Hippocampal formation (tissue), 2 donors: ENCODE data around the gene ZNRF4.

Experiments
- DNase-seq, 2 donors: peaks; one replicate each; lab custom pipeline; 2025; lab: John Stamatoyannopoulos, UW

The ZNRF4 gene

DNA sequence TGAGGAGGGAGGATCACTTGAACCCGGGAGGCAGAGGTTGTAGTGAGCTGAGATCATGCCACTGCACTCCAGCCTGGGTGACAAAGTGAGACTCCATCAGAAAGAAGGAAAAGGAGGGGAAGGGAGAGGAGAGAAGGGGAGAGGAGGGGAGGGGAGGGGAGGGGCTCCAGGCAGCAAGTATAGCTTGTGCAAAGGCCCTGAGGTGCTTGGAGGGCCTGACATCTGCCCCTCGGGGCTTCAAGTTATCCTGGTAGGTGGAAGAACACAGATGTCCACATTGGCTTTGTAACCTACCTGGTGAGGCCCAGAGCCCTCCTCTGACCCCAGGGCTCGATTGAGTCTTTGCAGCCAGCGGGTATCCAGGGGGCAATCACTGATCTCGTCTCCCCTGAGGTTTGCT, 11.5 kb upstream of the ZNRF4 start:
- DNase-seq: no peak

- no peak for DNase-seq
Measured at GRCh38 chr19:5444431-5444830, 10.8 kb upstream of the ZNRF4 start.

DNA sequence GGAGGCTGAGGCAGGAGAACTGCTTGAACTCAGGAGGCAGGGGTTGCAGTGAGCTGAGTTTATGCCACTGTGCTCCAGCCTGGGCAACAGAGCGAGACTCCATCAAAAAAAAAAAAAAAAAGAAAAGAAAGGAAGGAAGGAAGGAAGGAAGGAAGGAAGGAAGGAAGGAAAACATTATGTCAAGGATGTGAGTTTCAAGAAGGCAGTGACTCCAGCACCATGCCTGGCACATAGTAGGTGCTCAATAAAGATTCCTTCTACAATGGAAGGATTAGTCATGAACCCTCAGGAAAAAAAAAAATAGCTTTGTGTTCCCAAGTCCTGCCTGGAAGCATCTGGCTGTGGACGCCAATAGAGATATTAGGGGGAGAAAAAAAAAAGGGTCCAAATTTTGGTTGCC, 10.1 kb upstream of the ZNRF4 start:
- DNase-seq: no peak

GRCh38 chr19:5445561-5446055, 9.6 kb upstream of the ZNRF4 start:
- DNase-seq: no peak

GRCh38 chr19:5447700-5448311, 7.4 kb upstream of the ZNRF4 start:
- DNase-seq: no peak

DNA sequence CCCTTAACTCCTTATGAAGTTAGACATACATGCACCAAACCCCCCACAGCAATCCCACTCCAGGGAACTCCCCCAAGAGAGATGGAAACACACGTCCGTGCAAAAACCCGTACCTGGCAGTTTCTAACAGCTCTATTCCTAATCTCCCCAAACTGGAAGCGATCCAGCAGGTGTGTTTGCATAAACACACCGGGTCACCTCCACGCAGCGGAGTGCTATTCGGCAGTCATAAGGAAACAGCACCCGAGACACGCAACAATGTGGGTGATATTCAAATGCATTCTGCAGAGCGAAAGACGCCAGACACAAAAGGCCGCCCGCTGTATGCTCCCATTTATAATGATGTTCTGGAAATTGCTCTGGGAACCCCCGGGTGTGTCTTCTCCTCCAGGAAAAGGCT, 6.8 kb upstream of the ZNRF4 start:
- no peak for DNase-seq

GRCh38 chr19:5450482-5451126, 4.6 kb upstream of the ZNRF4 start:
- DNase-seq: no peak

DNA sequence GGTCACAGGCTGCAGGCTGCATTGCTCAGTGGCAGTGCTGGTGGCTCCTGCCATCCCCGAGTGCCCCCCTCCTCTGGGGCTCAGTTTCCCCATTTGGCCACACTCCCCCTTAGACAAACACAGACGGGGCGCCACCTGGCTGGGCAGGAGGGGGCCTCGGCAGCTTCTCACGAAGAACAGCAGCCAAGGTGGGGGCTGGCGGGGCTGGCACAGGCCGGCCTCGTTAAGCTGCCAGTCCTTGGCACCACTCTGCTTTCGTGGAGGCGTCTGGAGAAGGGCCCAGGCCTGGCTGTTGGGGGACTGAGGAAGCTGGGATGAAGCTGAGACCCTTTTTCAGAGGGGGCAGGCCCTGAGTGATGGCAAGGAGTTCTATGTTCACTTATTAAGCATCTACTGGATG, 3.7 kb upstream of the ZNRF4 start:
- peak in 1 of 2 donors; percentile 31 for DNase-seq

DNA sequence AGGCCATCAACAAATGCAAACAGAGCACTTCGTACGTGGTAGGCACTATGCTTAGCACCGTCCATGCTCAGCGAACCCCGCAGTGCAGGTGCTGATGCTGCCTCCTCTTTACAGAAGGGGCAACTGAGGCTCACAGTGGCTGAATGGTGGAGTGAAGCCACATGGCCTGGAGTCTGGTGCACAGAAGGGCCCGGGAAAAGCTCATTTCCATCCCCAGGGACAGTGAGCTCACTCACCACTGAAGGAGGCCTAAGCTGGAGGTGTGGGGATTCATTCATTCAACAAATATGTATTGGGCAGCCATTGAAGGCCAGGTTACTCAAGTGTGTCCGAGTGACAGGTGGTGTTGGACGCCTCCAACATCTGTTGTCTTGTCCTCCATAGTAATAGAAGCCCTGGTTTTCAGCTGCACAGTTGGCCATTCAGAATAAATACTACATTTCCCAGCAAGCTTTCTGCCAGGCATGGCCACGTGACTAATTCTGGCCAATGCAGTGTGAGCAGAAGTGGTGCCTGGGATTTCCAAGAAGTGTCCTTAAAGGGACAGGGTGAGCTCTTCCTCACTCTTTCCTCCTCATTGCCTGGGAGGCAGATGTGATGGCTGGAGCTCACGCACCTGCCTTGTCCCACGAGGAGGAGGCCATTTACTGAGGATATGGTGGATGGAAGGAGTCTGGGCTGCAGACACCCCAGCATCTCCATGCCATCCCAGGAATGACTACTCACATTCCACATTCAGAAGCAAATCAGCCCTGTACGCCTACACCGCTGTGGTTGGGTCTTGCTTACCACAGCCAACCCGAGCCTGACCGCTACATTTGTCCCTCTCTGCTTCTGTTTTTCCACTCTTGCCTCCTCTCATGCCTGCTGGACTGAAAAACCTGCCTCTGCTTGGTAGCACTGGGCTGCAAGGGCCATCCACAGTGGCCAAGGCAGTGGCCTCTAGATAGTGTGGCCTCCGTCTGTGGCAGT, 2.3 kb upstream of the ZNRF4 start:
- DNase-seq: no peak

DNA sequence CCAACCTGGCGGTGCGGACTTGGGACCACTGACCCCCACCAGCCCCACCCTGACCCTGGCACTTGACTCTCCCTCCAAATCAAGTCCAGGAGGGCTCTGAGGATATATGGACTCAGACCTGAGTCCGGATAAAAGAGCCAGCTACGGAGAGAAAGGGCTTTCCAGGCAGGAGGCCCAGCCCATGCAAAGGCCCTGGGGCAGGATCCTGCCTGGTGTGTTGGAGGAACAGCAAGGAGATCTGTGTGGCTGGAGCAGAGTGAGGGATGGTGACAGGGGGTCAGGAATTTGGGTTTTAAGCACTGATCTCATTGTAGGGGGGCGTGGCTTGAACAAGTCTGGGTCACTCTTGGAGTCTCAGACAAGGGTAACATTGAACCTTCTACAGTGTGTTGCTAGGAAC, 474 bp upstream of the ZNRF4 start:
- no peak for DNase-seq

DNA sequence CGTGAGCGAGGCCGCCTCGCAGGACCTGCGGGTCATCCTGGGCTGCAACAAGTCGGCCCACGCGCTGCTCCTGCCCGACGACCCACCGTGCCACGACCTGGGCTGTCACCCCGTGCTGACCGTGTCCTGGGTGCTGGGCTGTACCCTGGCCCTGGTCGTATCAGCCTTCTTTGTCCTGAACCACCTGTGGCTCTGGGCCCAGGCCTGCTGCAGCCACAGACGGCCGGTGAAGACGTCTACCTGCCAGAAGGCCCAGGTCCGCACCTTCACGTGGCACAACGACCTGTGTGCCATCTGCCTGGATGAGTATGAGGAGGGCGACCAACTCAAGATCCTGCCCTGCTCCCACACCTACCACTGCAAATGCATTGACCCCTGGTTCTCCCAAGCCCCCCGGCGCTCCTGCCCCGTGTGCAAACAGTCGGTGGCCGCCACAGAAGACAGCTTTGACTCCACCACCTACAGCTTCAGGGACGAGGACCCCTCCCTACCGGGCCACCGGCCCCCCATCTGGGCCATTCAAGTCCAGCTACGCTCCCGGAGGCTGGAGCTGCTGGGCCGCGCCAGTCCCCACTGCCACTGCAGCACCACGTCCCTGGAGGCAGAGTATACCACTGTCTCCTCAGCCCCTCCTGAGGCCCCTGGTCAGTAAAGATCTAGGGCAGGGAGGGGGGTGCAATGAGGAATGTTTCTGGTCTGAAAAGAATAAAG, 1.1 kb downstream of the ZNRF4 start:
- DNase-seq: no peak

GRCh38 chr19:5456841-5457200, 1.6 kb downstream of the ZNRF4 start:
- no peak for DNase-seq

DNA sequence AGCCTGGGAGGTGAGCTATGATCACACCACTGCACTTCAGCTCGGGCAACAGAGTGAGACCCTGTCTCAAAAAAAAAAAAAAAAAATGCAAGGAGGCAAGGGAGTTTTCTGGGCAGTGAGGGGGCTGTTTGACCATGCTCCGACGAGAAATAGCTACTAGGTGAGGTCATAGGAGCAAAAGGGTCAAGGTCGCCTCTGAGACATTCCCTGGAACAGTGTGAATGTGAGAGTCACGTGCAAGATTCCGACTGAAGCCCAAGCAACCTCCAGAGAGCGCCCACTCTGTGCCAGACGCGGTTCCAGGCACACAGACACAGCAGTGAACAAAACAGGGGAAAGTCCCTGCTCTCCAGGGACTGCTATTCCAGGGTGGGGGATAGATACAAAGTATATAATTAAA, 2.5 kb downstream of the ZNRF4 start:
- DNase-seq: no peak

- no peak for DNase-seq
Measured at GRCh38 chr19:5458420-5458819, 3.2 kb downstream of the ZNRF4 start.

DNA sequence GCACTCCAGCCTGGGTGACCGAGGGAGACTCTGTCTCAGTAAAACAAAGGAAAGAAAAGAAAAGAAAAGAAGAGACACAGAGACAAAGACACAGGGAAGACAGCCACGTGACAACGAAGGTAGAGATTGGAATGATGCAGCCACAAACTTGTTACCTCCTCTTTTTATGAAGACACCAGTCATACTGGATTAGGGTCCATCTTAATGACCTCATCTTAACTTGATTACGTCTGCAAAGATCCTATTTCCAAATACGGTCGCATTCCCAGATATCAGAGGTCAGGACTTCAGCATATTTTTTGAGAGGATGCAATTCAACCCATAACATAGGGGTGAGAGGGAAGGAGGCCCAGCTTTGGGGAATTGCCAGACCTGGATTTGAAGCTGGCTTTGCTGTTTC, 4.1 kb downstream of the ZNRF4 start:
- DNase-seq: no peak

GRCh38 chr19:5460748-5461147, 5.5 kb downstream of the ZNRF4 start:
- no peak for DNase-seq

DNA sequence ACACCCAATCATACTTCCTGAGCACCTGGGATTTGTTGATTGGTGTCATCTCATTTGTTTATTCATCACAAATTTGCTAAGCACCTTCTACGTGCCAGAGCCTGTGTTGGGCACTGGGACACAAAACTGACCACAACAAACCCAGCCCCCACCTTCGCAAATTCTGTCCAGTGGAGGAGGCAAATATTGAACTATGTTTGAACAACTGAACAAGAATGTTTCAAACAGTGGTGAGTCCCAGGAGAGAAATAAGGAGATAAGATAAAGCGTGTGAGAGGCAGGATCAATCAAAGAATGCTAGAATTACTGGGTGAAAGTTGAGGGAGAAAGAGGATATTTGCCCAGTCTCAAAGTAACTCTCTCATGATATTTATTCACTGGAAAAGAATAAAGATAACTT, 8.7 kb downstream of the ZNRF4 start:
- DNase-seq: no peak

DNA sequence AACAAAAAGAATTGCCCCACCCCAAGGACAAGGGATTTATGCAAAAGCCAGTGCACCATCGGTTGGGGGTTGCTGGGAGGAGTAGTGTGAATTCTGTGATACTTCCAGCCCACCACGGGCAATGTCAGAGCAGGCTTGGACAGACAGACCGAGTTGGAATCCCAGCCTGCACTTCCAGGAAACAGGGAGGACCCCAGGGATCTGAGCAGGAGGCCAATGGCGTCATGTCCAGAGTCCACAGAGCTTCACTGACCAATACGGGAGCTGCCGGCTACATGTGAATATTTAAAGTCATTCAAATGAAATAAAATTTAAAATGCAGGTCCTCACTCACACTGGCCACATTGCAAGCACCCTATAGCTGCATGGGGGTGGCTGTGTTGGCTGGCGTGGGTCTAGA, 10.9 kb downstream of the ZNRF4 start:
- DNase-seq: no peak

DNA sequence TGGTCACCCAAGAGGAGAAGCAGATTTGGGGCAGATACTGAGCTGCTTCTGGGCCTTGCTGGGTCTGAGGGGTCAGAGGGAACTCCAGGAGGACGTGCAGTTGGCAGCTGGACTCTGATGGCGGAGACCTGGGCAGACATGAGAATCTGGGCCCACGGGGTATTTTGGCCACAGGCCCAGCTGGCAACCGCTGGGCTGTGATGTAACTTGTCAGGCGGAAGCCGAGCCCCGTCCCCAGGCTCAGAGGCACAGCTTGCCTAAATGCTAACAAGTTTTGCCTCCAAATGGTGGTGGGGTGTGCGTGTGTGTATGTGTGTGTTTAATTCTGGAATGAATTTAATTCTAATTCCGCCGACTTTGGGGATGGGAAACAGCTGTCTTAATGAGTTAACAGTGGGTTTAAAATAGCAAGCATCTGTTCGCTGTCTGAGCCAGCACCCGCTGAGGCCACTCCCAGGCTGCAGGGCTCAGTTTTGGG, 11.6 kb downstream of the ZNRF4 start:
- DNase-seq: no peak

GRCh38 chr19:5470264-5470671, 15.1 kb downstream of the ZNRF4 start:
- no peak for DNase-seq

GRCh38 chr19:5472286-5472685, 17.1 kb downstream of the ZNRF4 start:
- DNase-seq: no peak

- DNase-seq: no peak
Measured at GRCh38 chr19:5473646-5474045, 18.4 kb downstream of the ZNRF4 start.
